CD14-positive monocyte (primary cell): ENCODE measurements around the gene TMEM212. TPM values are rescaled to one million over a fixed set of nuclear protein-coding genes. Genes with fewer than 3 reads are reported as not detected.

Experiments used
- DNase-seq, 3 donors: peaks; one replicate each; pipeline ENCODE4 v3.0.0-alpha.2; 2011 to 2022
- H2AFZ ChIP-seq: 2 replicates; pipeline ENCODE4 v1.6.0; 2012; ENCODE audit warnings: mild to moderate bottlenecking, low read depth, low read length, inconsistent platforms; ENCODE audit not compliant: insufficient read depth, poor library complexity, severe bottlenecking
- H3K27ac ChIP-seq, 2 donors: 1 replicate in 1 of 2; 2 replicates in 1 of 2; pipeline ENCODE4 v1.5.1; 2012 to 2013; ENCODE audit warnings: low read length in 2 of 2, control low read depth in 1 of 2, inconsistent platforms in 1 of 2, low read depth in 1 of 2, mild to moderate bottlenecking in 1 of 2
- H3K27me3 ChIP-seq, 2 donors: one replicate each; pipeline versions ENCODE4 v1.6.0 to v1.6.1; 2011 to 2013; ENCODE audit warnings: low read length in 2 of 2; ENCODE audit not compliant: control insufficient read depth in 2 of 2, insufficient read depth in 2 of 2
- H3K36me3 ChIP-seq, 2 donors: replicated peaks in 1 of 2; 1 replicate in 1 of 2; 2 replicates in 1 of 2; pipeline versions ENCODE4 v1.5.1 to v1.6.1; 2012 to 2013; ENCODE audit warnings: low read length in 2 of 2, control low read depth in 1 of 2, inconsistent platforms in 1 of 2, mild to moderate bottlenecking in 1 of 2; ENCODE audit not compliant: insufficient read depth in 2 of 2, control insufficient read depth in 1 of 2
- H3K4me1 ChIP-seq, 2 donors: 1 replicate in 1 of 2; 2 replicates in 1 of 2; pipeline versions ENCODE4 v1.5.1 to v1.6.1; 2012 to 2013; ENCODE audit warnings: low read length in 2 of 2, control low read depth in 1 of 2, inconsistent platforms in 1 of 2, mild to moderate bottlenecking in 1 of 2, moderate library complexity in 1 of 2; ENCODE audit not compliant: insufficient read depth in 2 of 2, control insufficient read depth in 1 of 2
- H3K4me2 ChIP-seq: replicated peaks from 2 replicates; pipeline ENCODE3; 2012; ENCODE audit warnings: low read length, moderate library complexity, mild to moderate bottlenecking; ENCODE audit not compliant: poor library complexity, severe bottlenecking; ENCODE audit errors: extremely low read depth
- H3K4me3 ChIP-seq, 3 experiments: fragments of 200-600 bp in 1 of 3; sonication (generic) in 1 of 3; replicated peaks in 1 of 3; 1 replicate in 2 of 3; 2 replicates in 1 of 3; pipeline ENCODE4 v1.5.1; 2011 to 2013; ENCODE audit warnings: low read length in 3 of 3, mild to moderate bottlenecking in 3 of 3, control low read depth in 2 of 3, low read depth in 2 of 3, inconsistent platforms in 1 of 3, moderate library complexity in 1 of 3
- H3K79me2 ChIP-seq: 2 replicates; pipeline ENCODE4 v1.6.0; 2012; ENCODE audit warnings: mild to moderate bottlenecking, control low read depth, inconsistent platforms, low read length, moderate library complexity; ENCODE audit not compliant: insufficient read depth
- H3K9ac ChIP-seq: 2 replicates; pipeline ENCODE4 v1.6.0; 2017; ENCODE audit warnings: low read length, mild to moderate bottlenecking; ENCODE audit not compliant: insufficient read depth, poor library complexity, severe bottlenecking
- H3K9me3 ChIP-seq, 2 donors: replicated peaks in 1 of 2; 1 replicate in 1 of 2; 2 replicates in 1 of 2; pipeline versions ENCODE4 v1.5.1 to v1.6.1; 2012 to 2013; ENCODE audit warnings: low read length in 2 of 2, control low read depth in 1 of 2; ENCODE audit not compliant: control insufficient read depth in 1 of 2, insufficient read depth in 1 of 2
- H4K20me1 ChIP-seq: 2 replicates; pipeline ENCODE4 v1.6.0; 2012; ENCODE audit warnings: mild to moderate bottlenecking, low read length, control low read depth, moderate library complexity; ENCODE audit not compliant: insufficient read depth
- H3K27ac Mint-ChIP-seq, 7 donors: one replicate each; pipeline ENCODE4 v1.8.0; 2020; ENCODE audit warnings: mild to moderate bottlenecking in 7 of 7, mixed read lengths in 7 of 7, moderate library complexity in 6 of 7, inconsistent platforms in 2 of 7
- H3K27me3 Mint-ChIP-seq, 3 donors: one replicate each; pipeline ENCODE4 v1.8.0; 2021 to 2022; ENCODE audit warnings: low read depth in 3 of 3, mild to moderate bottlenecking in 3 of 3, mixed read lengths in 3 of 3, moderate library complexity in 3 of 3, inconsistent platforms in 1 of 3
- H3K36me3 Mint-ChIP-seq, 2 donors: one replicate each; pipeline ENCODE4 v1.8.0; 2020; ENCODE audit warnings: mixed read lengths in 2 of 2, inconsistent platforms in 1 of 2, mild to moderate bottlenecking in 1 of 2
- H3K4me1 Mint-ChIP-seq: one replicate; pipeline ENCODE4 v1.8.0; 2020; ENCODE audit warnings: mild to moderate bottlenecking, mixed read lengths
- H3K4me3 Mint-ChIP-seq, 2 donors: one replicate each; pipeline ENCODE4 v1.8.0; 2020; ENCODE audit warnings: mild to moderate bottlenecking in 2 of 2, mixed read lengths in 2 of 2, moderate library complexity in 1 of 2
- H3K9me3 Mint-ChIP-seq, 7 donors: one replicate each; pipeline ENCODE4 v1.8.0; 2020 to 2022; ENCODE audit warnings: mixed read lengths in 7 of 7, mild to moderate bottlenecking in 6 of 7, moderate library complexity in 6 of 7, inconsistent platforms in 2 of 7
- WGBS: methylation state at CpG from one replicate; pipeline ENCODE4 v1.1.5; 2013; ENCODE audit warnings: missing lambda C conversion rate; ENCODE audit not compliant: insufficient coverage; 5-methylcytosine and 5-hydroxymethylcytosine counted together
- intact Hi-C, 2 donors: fragments of 100-400 bp; cut with micrococcal nuclease; formaldehyde crosslinking; loops; one replicate each; pipeline versions ENCODE4 v1.15.0 to v1.15.1; 2023
- polyA plus RNA-seq, 3 donors: library from polyadenylated mRNA; depleted of rRNA in 1 of 3; unstranded in 2 of 3; stranded (reverse) in 1 of 3; fragments of 300-500 nt in 2 of 3; fragments of >200 nt in 1 of 3; fragmentation: Illumina TruSeq in 2 of 3; gene quantifications; 1 replicate in 2 of 3; 2 replicates in 1 of 3; pipeline ENCODE4 v1.2.3, GENCODE V29; 2012 to 2021
- TF ChIP-seq, protein P1 (sequence below): fragments of 200-600 bp; IDR thresholded peaks from one replicate; pipeline ENCODE4 v1.8.0; 2022; ENCODE audit warnings: antibody characterized with exemption, mild to moderate bottlenecking

Gene TMEM212
- polyA plus RNA-seq, 3 donors = not detected

DNA sequence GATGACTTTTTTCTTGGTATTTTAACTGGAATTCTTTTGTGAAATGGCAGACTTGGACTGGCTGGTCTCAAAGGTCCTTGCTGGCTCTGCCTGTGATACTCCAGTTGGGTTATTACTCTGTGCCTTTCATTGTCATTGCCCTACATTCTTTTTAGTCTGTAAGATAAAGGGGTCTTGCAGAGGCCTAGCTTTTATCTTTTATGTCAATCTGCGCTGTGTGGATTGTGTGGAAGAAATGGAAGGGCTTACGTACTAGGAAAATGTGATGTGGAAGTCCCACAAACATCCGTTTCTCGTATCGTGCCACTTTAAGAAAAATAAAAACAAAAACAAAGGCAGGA is 8.7 kb upstream of the TMEM212 start:
- WGBS = no CpG with 5 or more reads among the region's 5 CpGs
- H3K27me3 Mint-ChIP-seq = peaks cover 0 to 1% (median 0%) of the 10 kb centered on the region in 3 donors
- H3K9ac ChIP-seq = no peak overlapping the region
- peaks cover 0 to 3% (median 0%) of the 10 kb centered on the region in 7 donors for H3K9me3 Mint-ChIP-seq
- no peaks in the 10 kb centered on the region for H3K9me3 ChIP-seq
- H3K27ac Mint-ChIP-seq = peak overlapping the region in 1 of 7 donors; percentile 14
- peaks cover 39% of the 10 kb centered on the region for H3K4me1 Mint-ChIP-seq
- intact Hi-C loops = loop anchor here in 1 of 2 donors (10.0 kb wide), 1 partner anchor 190 kb away; no protein-coding TSS in a partner anchor
- no peaks in the 10 kb centered on the region for H3K36me3 Mint-ChIP-seq
- no peak overlapping the region for H3K4me3 Mint-ChIP-seq
- no peak overlapping the region for H3K27ac ChIP-seq
- TF ChIP-seq, protein P1, sequence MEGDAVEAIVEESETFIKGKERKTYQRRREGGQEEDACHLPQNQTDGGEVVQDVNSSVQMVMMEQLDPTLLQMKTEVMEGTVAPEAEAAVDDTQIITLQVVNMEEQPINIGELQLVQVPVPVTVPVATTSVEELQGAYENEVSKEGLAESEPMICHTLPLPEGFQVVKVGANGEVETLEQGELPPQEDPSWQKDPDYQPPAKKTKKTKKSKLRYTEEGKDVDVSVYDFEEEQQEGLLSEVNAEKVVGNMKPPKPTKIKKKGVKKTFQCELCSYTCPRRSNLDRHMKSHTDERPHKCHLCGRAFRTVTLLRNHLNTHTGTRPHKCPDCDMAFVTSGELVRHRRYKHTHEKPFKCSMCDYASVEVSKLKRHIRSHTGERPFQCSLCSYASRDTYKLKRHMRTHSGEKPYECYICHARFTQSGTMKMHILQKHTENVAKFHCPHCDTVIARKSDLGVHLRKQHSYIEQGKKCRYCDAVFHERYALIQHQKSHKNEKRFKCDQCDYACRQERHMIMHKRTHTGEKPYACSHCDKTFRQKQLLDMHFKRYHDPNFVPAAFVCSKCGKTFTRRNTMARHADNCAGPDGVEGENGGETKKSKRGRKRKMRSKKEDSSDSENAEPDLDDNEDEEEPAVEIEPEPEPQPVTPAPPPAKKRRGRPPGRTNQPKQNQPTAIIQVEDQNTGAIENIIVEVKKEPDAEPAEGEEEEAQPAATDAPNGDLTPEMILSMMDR = peak; percentile 39
- DNase-seq = no peak
- H3K79me2 ChIP-seq = no peaks in the 10 kb centered on the region
- H3K4me2 ChIP-seq = no peak overlapping the region
- no peak overlapping the region for H2AFZ ChIP-seq
- no peaks in the 10 kb centered on the region for H3K36me3 ChIP-seq
- no peaks in the 10 kb centered on the region for H3K27me3 ChIP-seq
- H3K4me1 ChIP-seq = peaks cover 34 to 41% of the 10 kb centered on the region in 2 donors
- no peaks in the 10 kb centered on the region for H4K20me1 ChIP-seq
- no peak overlapping the region for H3K4me3 ChIP-seq

DNA sequence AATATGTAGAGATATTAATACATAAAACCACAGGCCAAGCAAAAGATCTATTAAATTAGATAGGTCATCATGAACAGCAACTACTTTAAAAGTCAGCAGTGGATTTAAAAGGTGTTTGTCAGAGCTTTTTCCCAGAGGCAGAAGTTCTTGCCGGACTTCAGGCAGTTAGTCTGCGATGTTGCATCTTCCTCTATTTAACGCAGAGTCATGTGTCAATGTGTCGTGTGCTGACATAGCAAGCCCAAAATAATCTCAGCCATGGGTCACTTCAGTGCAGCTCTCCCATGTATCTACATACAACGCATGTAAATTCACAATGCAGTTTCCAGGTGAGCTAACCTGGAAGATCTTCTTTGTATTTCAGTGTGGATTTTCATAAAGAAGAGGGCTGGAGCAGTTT is 8.0 kb upstream of the TMEM212 start:
- H3K36me3 Mint-ChIP-seq = no peaks in the 10 kb centered on the region
- Histone ChIP-seq H4K20me1 (no peaks in the 10 kb centered on the region), H3K79me2 (no peaks in the 10 kb centered on the region), H2AFZ (no peak overlapping the region), H3K4me3 (no peak overlapping the region), H3K27ac (peak overlapping the region in 1 of 2 donors; percentile 4), H3K9ac (no peak overlapping the region), H3K9me3 (no peaks in the 10 kb centered on the region), H3K4me1 (peaks cover 27 to 34% of the 10 kb centered on the region in 2 donors), H3K4me2 (no peak overlapping the region), H3K36me3 (no peaks in the 10 kb centered on the region), H3K27me3 (no peaks in the 10 kb centered on the region)
- peaks cover 0 to 1% (median 0%) of the 10 kb centered on the region in 3 donors for H3K27me3 Mint-ChIP-seq
- no peak overlapping the region for H3K4me3 Mint-ChIP-seq
- peak overlapping the region; percentile 23 to 82 (median 75) for H3K27ac Mint-ChIP-seq
- H3K4me1 Mint-ChIP-seq = peaks cover 33% of the 10 kb centered on the region
- DNase-seq = peak; percentile 64 to 81 (median 73)
- H3K9me3 Mint-ChIP-seq = peaks cover 0 to 3% (median 0%) of the 10 kb centered on the region in 7 donors
- no CpG with 5 or more reads among the region's 5 CpGs for WGBS
- intact Hi-C loops = loop anchor here (5.0 to 10.0 kb wide), 2 partner anchors 58 to 190 kb away; no protein-coding TSS in a partner anchor
- TF ChIP-seq, protein P1 = no peak
